ENCODE measurements around the gene SIAE. TPM values are rescaled to one million over a fixed set of nuclear protein-coding genes. Genes with fewer than 3 reads are reported as not detected.

SIAE gene
- total RNA-seq, 2 donors from 2014 or later = 128 to 236 TPM

- Histone ChIP-seq H3K4me1 (no peaks in the 10 kb centered on the region), H3K9me3 (no peaks in the 10 kb centered on the region), H3K27me3 (no peaks in the 10 kb centered on the region), H3K27ac (no peak overlapping the region), H3K4me3 (no peak overlapping the region), H3K9ac (ENCODE audit: low read depth in 2 of 2, low read length in 2 of 2) (no peak overlapping the region), H3K36me3 (peaks cover 5% of the 10 kb centered on the region)
- intact Hi-C loops (cut with DNase I) = no loop called here
- DNase-seq = no peak
- TF ChIP-seq, protein P1, sequence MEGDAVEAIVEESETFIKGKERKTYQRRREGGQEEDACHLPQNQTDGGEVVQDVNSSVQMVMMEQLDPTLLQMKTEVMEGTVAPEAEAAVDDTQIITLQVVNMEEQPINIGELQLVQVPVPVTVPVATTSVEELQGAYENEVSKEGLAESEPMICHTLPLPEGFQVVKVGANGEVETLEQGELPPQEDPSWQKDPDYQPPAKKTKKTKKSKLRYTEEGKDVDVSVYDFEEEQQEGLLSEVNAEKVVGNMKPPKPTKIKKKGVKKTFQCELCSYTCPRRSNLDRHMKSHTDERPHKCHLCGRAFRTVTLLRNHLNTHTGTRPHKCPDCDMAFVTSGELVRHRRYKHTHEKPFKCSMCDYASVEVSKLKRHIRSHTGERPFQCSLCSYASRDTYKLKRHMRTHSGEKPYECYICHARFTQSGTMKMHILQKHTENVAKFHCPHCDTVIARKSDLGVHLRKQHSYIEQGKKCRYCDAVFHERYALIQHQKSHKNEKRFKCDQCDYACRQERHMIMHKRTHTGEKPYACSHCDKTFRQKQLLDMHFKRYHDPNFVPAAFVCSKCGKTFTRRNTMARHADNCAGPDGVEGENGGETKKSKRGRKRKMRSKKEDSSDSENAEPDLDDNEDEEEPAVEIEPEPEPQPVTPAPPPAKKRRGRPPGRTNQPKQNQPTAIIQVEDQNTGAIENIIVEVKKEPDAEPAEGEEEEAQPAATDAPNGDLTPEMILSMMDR (IDR thresholded peaks at IDR 0.05) = no peak
Observed at GRCh38 chr11:124646148-124646547, 27.4 kb downstream of the SIAE start.

- H3K27me3 ChIP-seq = no peaks in the 10 kb centered on the region
- intact Hi-C loops (cut with DNase I) = loop anchor here (5.0 kb wide), 1 partner anchor 193 kb away; no protein-coding TSS in a partner anchor
- H3K36me3 ChIP-seq = peaks cover 5% of the 10 kb centered on the region
- no peaks in the 10 kb centered on the region for H3K4me1 ChIP-seq
- no peak overlapping the region for H3K9ac ChIP-seq (ENCODE audit: low read depth in 2 of 2, low read length in 2 of 2)
- H3K4me3 ChIP-seq = no peak overlapping the region
- TF ChIP-seq, protein P1 (IDR thresholded peaks at IDR 0.05) = peak; percentile 83
- H3K9me3 ChIP-seq = no peaks in the 10 kb centered on the region
- no peak overlapping the region for H3K27ac ChIP-seq
- DNase-seq = peak; percentile 29
Observed at GRCh38 chr11:124644426-124645280, 28.9 kb downstream of the SIAE start.

DNA sequence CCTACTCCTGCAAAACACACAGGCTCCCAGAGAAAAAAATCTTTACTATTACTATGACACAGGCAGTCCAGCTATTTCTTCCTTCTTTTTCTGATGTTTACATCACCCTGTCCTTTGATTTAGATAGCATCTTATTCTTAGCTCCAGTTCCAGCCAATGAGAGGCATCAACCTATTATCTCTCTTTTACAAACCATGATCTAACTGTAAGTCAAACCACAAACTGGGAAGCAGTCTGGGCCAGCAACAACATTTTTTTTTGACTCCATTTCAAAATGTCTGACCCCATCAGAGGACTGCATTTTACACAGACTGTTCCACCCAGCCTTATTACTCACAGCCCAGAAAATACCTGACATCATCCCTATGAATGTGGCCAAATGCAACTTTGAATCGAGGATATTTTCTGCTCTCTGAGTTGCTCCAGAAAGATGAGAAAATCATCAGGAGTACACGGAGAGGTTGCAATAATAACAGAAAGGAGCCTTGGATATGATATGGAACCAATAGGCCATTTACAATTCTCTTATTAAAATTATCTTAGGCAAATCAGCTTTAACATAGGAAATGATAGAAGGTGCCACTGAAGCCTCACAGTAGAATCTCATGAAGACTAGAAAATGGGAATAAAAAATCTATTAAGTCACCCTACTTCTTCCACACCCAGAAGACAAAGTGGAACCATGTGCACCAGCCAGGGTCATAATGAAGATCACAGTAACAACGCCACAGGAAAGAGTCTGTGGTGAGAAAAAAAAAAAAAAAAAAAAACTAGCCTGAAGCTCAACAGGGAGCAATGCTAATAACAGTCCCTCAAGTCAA is 29.7 kb downstream of the SIAE start:
- Histone ChIP-seq H3K27me3 (no peaks in the 10 kb centered on the region), H3K27ac (no peak overlapping the region), H3K9ac (ENCODE audit: low read depth in 2 of 2, low read length in 2 of 2) (no peak overlapping the region), H3K4me3 (no peak overlapping the region), H3K36me3 (no peaks in the 10 kb centered on the region), H3K4me1 (no peaks in the 10 kb centered on the region), H3K9me3 (no peaks in the 10 kb centered on the region)
- no peak for DNase-seq
- intact Hi-C loops (cut with DNase I) = loop anchor here (5.0 kb wide), 1 partner anchor 193 kb away; no protein-coding TSS in a partner anchor
- TF ChIP-seq, protein P1 (IDR thresholded peaks at IDR 0.05) = no peak

- Histone ChIP-seq H3K36me3 (no peaks in the 10 kb centered on the region), H3K4me3 (no peak overlapping the region), H3K9me3 (no peaks in the 10 kb centered on the region), H3K27ac (no peak overlapping the region), H3K27me3 (no peaks in the 10 kb centered on the region), H3K4me1 (no peaks in the 10 kb centered on the region), H3K9ac (ENCODE audit: low read depth in 2 of 2, low read length in 2 of 2) (no peak overlapping the region)
- no peak for DNase-seq
- intact Hi-C loops (cut with DNase I) = loop anchor here (5.0 kb wide), 1 partner anchor 194 kb away; no protein-coding TSS in a partner anchor
- TF ChIP-seq, protein P1 (IDR thresholded peaks at IDR 0.05) = no peak
Observed at GRCh38 chr11:124643042-124643604, 30.4 kb downstream of the SIAE start.

- Histone ChIP-seq H3K9ac (ENCODE audit: low read depth in 2 of 2, low read length in 2 of 2) (no peak overlapping the region), H3K27ac (no peak overlapping the region), H3K4me1 (no peaks in the 10 kb centered on the region), H3K4me3 (no peak overlapping the region), H3K9me3 (no peaks in the 10 kb centered on the region), H3K36me3 (no peaks in the 10 kb centered on the region), H3K27me3 (no peaks in the 10 kb centered on the region)
- no peak for DNase-seq
- TF ChIP-seq, protein P1 (IDR thresholded peaks at IDR 0.05) = no peak
- intact Hi-C loops (cut with DNase I) = loop anchor here (5.0 kb wide), 1 partner anchor 195 kb away; no protein-coding TSS in a partner anchor
Observed at GRCh38 chr11:124642628-124643027, 30.9 kb downstream of the SIAE start.

Measured in colonic mucosa (tissue), 4 donors.